Nephron (organoid): ENCODE results near the gene RNF17.

Experiments used
- H3K27ac Mint-ChIP-seq, 3 experiments: 2 replicates each; pipeline ENCODE4 v1.8.0; 2020; ENCODE audit warnings: mixed read lengths in 3 of 3, mild to moderate bottlenecking in 2 of 3, moderate library complexity in 1 of 3
- H3K27me3 Mint-ChIP-seq: 2 replicates; pipeline ENCODE4 v1.8.0; 2021; ENCODE audit warnings: low read depth, mild to moderate bottlenecking, moderate library complexity, mixed read lengths
- H3K36me3 Mint-ChIP-seq: 2 replicates; pipeline ENCODE4 v1.8.0; 2020; ENCODE audit warnings: low read depth, mixed read lengths
- H3K4me1 Mint-ChIP-seq: 2 replicates; pipeline ENCODE4 v1.8.0; 2020; ENCODE audit warnings: mixed read lengths
- H3K4me3 Mint-ChIP-seq, 3 experiments: 2 replicates each; pipeline ENCODE4 v1.8.0; 2020; ENCODE audit warnings: mild to moderate bottlenecking in 3 of 3, mixed read lengths in 3 of 3, moderate library complexity in 2 of 3
- H3K9me3 Mint-ChIP-seq: 2 replicates; pipeline ENCODE4 v1.8.0; 2020; ENCODE audit warnings: mixed read lengths
- CTCF ChIP-seq, 3 experiments: fragments of 200-600 bp; sonication (generic); IDR thresholded peaks; one replicate each; pipeline ENCODE4 v1.5.0; 2021; ENCODE audit warnings: antibody characterized with exemption in 3 of 3; ENCODE audit not compliant: unreplicated experiment in 3 of 3

RNF17 gene

GRCh38 chr13:24878340-24878739, 114.4 kb downstream of the RNF17 start:
- Mint-ChIP-seq H3K27me3 (no peaks in the 10 kb centered on the region), H3K4me3 (no peak overlapping the region), H3K36me3 (peaks cover 5% of the 10 kb centered on the region), H3K27ac (no peak overlapping the region), H3K4me1 (no peaks in the 10 kb centered on the region), H3K9me3 (no peaks in the 10 kb centered on the region)
- no peak for TF ChIP-seq CTCF (IDR thresholded peaks at IDR 0.05; ENCODE audit: unreplicated experiment in 3 of 3)

- H3K4me1 Mint-ChIP-seq = no peaks in the 10 kb centered on the region
- H3K27ac Mint-ChIP-seq = no peak overlapping the region
- H3K4me3 Mint-ChIP-seq = no peak overlapping the region
- no peaks in the 10 kb centered on the region for H3K9me3 Mint-ChIP-seq
- peaks cover 24% of the 10 kb centered on the region for H3K36me3 Mint-ChIP-seq
- TF ChIP-seq CTCF (IDR thresholded peaks at IDR 0.05; ENCODE audit: unreplicated experiment in 3 of 3) = no peak
- H3K27me3 Mint-ChIP-seq = no peaks in the 10 kb centered on the region
Measured at GRCh38 chr13:24882665-24883064, 118.7 kb downstream of the RNF17 start.

GRCh38 chr13:24887759-24888158, 123.8 kb downstream of the RNF17 start:
- peaks cover 14% of the 10 kb centered on the region for H3K4me1 Mint-ChIP-seq
- peaks cover 49% of the 10 kb centered on the region for H3K36me3 Mint-ChIP-seq
- no peak for TF ChIP-seq CTCF (IDR thresholded peaks at IDR 0.05; ENCODE audit: unreplicated experiment in 3 of 3)
- H3K27ac Mint-ChIP-seq = no peak overlapping the region
- no peak overlapping the region for H3K4me3 Mint-ChIP-seq
- H3K27me3 Mint-ChIP-seq = no peaks in the 10 kb centered on the region
- no peaks in the 10 kb centered on the region for H3K9me3 Mint-ChIP-seq

GRCh38 chr13:24888291-24888931, 124.4 kb downstream of the RNF17 start:
- Mint-ChIP-seq H3K4me3 (no peak overlapping the region), H3K27ac (no peak overlapping the region), H3K36me3 (peaks cover 53% of the 10 kb centered on the region), H3K4me1 (peaks cover 17% of the 10 kb centered on the region), H3K9me3 (no peaks in the 10 kb centered on the region), H3K27me3 (no peaks in the 10 kb centered on the region)
- no peak for TF ChIP-seq CTCF (IDR thresholded peaks at IDR 0.05; ENCODE audit: unreplicated experiment in 3 of 3)

GRCh38 chr13:24890256-24890655, 126.3 kb downstream of the RNF17 start:
- Mint-ChIP-seq H3K27me3 (no peaks in the 10 kb centered on the region), H3K36me3 (peaks cover 51% of the 10 kb centered on the region), H3K9me3 (no peaks in the 10 kb centered on the region), H3K4me1 (peaks cover 17% of the 10 kb centered on the region), H3K27ac (no peak overlapping the region), H3K4me3 (no peak overlapping the region)
- TF ChIP-seq CTCF (IDR thresholded peaks at IDR 0.05; ENCODE audit: unreplicated experiment in 3 of 3) = no peak

GRCh38 chr13:24891476-24892108, 127.6 kb downstream of the RNF17 start:
- H3K27ac Mint-ChIP-seq = no peak overlapping the region
- H3K4me3 Mint-ChIP-seq = no peak overlapping the region
- H3K27me3 Mint-ChIP-seq = no peaks in the 10 kb centered on the region
- H3K4me1 Mint-ChIP-seq = peaks cover 17% of the 10 kb centered on the region
- H3K36me3 Mint-ChIP-seq = peaks cover 46% of the 10 kb centered on the region
- TF ChIP-seq CTCF (IDR thresholded peaks at IDR 0.05; ENCODE audit: unreplicated experiment in 3 of 3) = no peak
- H3K9me3 Mint-ChIP-seq = no peaks in the 10 kb centered on the region
